Kidney tubule cell (primary cell): ENCODE results near the gene KIAA1958.
"Not testable (repeated sequence)": the region's sequence is repeated elsewhere in the genome, so short reads cannot be mapped to it uniquely, and the experiment has no call there.

Experiments used
- DNase-seq: peaks from one replicate; pipeline ENCODE4 v3.0.0-alpha.2; 2018; ENCODE audit warnings: low spot score

KIAA1958 gene

DNA sequence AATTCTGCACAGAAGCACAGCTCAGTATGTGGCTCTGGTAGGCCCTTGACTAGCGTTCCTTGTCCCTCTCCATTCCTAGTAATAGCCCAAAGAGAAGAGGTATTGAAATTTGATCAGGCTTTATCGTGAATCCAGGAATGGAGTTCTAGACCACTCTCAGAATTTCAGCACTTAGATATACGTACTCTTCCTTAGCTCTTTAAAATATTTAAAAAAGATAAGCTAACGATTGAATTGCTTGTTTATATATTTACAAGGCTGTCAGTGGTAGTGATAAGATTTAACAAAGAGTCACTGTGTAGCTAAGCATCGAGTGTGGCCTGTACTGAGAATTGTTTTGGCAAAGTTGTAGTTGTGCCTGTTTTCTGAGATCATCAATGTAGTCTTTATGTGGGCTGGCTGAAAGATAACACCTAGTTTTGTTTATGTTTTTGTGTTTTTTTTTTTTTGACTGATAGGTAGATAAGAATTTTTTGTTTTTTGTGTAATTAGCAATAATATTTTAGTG lies 2.5 kb downstream of the KIAA1958 start:
- DNase-seq, result no peak

DNA sequence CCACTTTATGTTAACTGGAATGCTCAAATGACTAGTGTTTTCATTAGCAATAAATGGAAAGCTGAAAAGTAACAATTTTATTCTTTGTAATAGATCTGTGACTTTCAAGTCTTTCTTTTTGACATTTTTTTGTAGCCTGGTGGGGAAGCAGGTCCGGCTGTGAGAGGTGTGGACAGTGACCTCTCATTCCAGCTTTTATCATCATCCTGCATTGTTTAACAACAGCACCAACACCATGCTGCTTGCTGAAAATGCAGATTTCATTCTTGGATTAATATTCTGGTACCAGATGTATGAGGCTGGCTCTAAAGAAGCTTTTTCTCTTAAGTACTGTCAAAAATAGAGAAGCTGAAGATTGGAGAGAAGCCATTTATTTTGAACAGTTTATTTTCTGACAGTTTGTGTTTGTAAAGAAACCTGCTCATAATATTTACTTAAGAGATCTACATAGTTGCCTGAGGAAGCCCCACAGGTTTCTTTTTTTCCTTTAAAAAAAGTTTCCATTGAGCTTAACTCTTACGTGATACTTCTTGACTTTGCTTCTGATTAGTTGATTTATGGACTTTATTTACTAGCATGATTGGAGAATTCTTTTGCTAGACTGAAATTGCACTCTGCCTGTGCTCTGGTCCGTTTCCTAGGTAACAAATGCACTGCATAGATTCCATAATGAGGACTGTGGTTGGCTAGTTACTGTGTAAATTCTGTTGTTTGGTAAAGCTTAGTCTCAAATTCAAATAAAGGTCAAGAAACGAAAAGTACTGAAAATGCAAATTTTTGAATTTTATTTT lies 3.4 kb downstream of the KIAA1958 start:
- DNase-seq, result no peak

DNA sequence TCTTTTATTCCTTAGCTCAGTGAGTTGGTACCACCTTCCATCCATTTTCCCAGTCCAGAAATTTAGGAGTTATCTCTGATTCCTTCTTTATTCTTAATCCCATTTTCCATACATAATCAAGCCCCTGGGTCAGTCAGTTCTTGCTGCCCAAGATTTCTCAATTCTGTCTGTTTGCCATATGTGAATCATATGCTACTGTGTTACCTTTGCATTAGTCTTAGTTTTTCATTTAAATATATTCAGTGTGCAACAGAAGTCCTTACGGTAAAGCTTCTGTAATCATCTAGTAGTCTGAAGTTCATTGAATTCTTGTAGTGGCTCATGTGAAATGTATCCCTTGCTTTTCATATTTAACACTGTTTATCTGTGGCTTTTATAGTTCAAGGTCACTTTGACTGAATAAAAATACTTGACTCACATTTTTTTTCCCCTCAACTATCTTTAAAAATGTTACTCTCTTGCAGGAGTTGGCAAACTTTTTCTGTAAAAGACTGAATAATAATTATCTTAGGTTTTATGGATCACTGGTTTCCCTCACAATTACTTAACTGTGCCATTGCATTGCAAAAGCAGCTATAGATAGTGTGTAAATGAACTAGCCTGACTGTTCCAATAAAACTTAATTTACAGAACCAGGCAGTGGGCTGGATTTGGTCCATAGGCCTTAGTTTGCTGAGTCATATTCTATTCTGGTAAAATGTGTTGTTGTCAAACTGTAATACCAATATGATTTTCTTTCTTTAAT lies 6.9 kb downstream of the KIAA1958 start:
- peak; percentile 29 for DNase-seq

DNA sequence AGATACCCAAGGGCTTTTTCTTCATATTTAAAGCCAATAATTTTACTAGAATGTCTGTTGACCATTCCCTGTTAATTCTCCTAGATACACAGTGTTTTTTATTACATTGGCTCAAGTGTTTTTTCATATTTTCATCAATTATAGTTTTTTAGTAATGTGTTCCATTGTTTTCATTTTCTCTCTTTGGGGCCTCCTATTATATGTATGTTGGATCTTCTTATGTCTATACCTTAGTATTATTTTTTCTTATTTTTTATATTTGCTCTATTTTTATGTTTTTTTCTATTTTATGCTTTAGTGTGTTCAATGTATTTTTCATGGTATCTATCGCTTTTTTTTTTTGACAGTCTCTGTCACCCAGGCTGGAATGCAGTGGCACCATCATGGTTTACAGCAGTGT lies 7.5 kb downstream of the KIAA1958 start:
- no peak for DNase-seq

DNA sequence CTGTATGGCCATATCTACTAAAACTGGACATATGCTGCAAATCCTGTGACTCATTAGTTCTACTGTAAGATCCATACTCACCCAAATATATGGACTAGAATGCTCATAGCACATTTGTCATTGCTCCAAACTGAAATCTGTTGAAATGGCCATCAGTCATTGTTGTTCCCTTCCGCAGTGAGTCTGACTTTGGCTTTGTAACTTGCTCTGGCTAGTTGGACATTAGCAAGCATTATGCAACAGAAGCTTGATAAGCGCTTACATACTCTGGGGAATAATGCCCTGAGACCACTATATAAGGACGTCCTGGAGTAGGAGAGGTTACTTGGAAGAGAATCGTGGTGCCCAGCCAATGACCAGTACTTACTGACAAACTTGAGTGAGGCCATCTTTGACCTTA lies 9.0 kb downstream of the KIAA1958 start:
- no peak for DNase-seq

DNA sequence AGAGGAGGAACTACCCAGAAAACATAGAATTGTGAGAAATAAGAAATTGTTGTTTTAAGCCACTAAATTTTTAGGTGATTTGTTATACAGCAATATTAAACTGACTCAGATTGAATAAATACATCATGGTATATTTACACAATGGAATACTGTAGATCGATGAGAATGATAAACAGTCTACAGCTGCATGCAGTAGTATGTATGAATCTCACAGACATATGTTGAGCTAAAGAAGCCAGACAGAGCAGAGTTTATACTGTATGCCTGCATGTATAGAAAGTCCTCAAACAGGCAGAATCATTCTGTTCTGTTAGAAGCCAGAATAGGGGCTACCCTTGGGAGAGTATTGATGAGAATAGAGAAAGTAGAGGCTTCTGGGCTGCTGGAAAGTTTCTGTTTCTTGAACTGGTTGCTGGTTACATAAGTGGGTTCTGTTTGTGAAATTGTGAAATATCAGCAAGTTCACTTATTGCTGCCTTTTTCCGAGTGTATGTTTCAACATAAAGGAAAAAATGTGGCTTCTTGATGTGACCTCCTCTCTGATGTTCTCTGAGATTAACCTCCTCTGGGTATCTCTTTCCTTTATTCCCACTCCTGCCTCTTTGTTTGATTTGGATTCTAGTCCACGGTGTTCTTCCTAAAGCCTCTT lies 9.6 kb downstream of the KIAA1958 start:
- DNase-seq, result no peak

DNA sequence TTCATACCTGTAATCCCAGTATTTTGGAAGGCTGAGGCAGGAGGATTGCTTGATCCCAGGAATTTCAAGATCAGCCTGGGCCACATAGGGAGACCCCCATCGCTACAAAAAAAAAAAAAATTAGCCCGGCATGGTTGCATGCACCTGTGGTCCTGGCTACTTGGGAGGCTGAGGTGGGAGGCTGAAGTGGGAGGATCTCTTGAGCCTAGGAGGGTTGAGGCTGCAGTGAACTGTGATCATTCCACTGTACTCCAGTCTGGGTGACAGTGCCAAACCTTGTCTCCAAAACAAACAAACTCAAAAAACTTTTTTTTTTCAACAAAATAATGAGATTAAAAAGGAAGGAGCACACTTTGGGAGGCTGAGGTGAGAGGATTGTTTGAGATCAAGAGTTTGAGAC lies 14.2 kb downstream of the KIAA1958 start:
- DNase-seq, result no peak

DNA sequence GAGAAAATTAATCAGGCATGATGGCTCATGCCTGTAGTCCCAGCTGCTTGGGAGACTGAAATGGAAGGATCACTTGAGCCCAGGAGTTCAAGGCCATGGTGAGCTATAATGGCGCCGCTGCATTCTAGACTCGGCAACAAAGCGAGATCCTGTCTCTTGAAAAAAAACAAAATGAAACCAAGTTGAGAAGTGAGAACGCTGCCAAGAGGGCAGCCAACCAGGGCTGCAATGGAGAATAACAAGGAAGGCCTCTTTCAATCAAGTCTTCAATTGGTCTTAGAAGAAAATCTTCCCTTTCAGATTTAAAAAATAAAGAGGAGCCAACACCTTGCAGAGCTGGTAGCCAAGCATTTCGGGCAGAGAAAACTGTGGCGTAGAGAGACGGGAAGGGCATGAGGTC lies 14.7 kb downstream of the KIAA1958 start:
- DNase-seq, result no peak

DNA sequence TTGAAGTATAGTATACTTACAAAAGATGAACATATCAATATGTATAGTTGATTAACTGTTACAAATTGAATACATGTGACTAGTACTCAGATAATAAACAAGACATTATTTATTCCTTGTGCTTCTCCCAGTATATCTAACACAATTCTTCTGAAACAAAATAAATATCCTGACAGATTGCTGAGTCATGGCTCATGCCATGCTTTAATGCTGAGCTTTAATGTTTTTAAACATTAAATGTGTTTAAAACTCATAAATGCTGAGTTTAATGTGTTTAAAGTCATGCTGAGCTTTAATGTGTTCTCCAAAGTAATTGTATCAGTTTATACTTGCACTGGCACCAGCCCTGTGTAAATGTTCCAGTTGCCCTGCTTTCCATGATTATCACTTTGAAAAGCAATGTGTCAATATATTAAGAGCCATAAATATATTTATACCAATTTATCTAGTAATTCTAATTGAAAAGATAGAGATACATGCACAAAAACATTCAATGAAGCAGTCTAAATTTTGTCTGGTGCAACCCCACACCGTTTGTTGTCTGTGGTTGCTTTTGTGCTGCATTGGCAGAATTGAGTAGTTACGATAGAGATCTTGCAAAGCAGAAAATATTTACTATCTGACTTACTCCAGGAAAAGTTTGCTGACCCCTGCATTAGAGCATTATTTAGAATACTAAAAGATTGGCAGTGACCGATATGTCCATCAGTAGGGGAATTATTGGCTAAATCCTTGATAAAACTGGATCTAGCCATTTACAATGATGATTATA lies 15.7 kb downstream of the KIAA1958 start:
- no peak for DNase-seq

DNA sequence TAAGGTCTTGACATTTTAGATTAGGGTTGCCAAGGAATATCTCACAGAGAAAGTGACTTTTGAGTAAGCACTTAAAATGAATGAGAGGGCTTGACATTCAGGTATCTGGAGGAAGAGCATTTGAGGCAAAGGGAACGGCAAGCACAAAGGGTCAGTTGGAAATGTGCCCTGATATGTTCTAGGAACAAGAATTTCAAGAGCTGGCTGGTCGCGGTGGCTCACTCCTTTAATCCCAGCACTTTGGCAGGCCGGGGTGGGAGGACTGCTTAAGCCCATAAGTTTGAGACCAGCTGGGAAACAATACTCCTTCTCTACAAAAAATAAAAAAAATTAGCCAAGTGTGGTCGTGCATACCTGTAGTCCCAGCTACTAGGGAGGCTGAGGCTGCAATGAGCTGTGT lies 16.5 kb downstream of the KIAA1958 start:
- DNase-seq, result no peak

DNA sequence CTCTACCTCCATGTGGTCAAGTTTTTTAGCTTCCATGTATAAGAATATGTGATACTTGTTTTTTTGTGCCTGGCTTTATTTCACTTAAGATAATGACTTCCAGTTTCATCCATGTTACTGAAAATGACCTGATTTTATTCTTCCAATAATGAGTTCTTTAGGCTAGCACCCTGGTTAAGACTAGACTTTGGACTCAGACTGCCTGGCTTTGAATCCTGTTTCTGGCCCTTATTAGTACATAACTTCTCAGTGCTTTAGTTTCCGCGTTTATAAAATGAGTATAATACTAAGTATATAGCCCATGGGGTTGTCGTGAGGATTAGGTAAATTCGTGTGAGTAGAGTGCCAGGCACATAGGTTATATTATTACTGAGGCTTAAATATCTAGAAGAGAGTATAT lies 18.5 kb downstream of the KIAA1958 start:
- no peak for DNase-seq

DNA sequence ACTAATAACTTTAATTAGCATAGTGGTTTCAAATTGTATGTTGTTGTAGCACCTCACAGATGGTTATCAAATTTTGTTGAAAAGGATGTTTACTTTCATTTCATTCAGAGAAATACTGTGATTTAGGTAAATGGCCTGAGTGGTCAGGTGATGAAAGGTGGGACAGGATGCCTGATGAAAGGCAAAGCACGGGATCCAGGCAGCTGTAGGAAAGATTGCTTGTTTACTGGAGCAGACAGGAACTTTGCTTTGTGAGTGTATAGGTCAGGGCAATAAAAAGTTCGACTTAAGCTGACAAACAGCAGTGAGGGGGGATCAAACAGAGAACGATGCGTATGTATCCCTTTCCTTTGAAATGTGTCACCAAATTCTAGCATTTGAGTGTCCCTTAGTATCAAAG lies 19.0 kb downstream of the KIAA1958 start:
- DNase-seq, result no peak

DNA sequence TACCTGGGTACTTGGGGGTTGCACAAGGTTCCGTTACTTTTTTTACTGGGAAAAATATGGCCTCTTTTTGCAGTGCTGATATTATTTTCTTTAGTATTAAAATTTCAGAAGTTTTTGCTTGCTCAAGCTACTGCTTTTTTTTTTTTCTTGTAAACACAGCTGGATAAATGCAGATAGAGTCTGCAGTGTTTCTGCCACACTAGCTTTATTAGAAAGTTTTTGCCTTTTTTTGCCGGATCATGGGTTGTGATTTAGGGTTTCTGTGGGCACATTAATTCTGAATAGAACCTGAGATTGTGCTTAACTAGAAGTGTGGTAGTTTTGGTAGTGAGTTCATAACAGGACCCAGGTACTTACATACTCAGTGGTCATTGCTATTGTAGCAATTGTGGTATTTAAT lies 19.9 kb downstream of the KIAA1958 start:
- no peak for DNase-seq

DNA sequence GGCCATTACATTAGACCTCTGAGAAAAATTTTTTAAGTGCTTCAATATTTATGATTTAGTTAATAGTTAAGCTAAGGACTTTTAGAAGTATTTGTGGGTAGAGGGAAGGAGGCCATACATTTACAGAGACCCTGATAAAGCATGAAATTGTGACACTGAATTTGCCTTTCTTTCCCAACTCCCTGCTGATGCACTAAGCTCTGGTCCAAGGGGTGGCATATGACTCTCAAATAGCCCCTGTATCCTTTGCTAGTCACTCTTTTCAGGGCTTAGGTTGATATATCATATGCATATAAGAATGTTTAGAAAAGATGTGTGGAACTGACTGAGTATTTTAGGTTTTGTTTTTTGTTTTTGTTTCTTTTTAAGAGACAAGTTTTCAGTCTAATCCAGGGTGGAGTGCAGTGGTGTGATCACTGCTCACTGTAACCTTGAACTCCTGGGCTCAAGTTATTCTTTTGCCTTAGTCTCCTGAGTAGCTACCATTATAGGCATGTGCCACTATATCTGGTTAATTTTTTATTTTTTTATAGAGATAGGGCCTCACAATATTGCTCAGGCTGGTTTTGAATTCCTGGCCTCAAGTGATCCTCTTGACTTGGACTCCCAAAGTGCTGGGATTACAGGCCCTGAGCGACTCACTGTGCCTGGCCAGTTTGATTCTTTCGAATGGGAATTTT lies 20.5 kb downstream of the KIAA1958 start:
- no peak for DNase-seq

DNA sequence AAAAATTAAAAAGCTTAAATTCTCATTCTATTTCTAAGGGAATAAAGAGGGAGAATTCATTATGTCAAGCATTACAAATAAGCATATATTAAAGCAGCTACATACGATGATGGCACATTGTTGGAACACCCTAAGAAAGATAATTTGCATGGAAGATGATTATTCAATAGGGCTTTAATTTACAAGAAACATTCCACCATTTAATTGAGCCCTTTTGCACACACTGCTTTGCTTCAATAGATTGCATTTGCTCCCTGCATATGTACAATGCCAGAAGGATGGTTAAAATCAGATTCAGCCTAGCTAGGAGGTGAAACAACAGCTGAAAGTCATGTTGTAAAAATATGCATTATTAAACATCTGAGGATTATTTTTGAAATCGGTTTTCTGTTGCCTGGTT lies 21.8 kb downstream of the KIAA1958 start:
- DNase-seq, result no peak

DNA sequence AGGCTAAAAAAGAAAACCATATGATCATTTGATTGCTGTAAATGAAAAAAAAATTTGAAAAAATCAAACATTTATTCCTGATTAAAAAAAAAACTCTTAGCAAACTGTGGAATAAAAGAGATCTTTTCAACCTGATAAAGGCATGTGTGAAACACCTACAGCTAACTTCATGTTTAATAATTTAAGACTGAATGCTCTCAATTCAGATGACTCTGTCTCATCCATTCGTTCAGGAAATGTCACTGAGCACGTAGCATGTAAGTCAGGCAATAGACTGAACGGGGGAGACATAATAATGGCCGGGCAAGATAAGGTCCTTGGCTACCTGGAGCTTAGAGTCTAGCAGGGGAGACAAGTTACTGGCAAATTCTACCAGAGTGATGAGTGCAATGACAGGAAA lies 25.8 kb downstream of the KIAA1958 start:
- DNase-seq, result not testable (repeated sequence)

DNA sequence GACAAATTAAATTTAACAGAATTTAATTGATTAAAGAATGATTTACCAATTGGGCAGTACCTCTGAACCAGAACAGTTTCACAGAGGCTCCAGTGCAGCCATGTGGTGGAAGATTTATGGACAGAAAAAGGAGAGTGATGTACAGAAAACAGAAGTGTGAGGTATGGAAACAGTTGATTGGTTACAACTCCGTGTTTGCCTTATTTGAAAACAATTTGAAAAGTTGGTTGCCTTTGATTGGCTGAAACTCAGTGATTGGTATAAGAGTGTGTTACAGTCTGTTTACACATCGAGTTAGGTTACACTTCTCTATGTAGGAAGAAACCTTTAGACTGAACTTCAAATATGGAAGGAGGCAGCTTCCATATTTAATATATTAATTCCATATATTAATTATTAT lies 30.1 kb downstream of the KIAA1958 start:
- no peak for DNase-seq

DNA sequence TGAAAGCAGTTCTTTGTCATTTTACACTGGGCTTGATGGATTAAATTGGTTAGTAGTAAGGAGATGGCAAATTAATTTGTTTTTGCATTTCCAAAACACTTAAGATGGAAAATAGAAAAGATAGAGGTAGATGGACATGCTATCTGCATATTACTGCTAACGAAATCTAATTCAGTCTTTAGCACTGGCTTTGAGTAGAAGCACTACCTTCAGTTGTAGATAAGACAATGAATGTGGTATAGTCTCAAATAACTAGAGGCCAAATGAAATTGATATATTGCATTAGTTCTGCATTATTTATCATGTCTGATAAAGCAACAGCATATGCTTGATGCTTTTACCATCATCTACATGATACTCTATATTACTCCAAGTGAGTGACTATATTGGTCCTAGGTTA lies 33.4 kb downstream of the KIAA1958 start:
- DNase-seq, result no peak

DNA sequence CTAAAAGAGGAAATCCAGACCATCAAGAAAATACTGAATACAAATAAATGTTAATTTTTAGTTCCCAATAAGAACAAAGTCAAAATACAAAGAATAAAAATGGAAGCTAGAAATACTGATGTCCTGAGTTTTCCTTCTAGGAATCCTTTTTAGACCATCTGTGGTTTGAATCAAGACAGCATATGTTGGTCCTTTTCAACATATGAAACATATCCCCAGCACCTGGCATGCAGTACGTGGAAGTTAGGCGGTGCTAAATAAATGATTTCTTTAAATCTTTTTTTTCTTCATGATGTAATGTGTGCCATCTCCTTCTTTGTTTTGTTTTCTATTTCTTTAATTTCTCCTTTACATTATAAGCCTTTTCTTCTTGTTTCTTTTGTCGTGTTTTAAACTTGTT lies 34.0 kb downstream of the KIAA1958 start:
- DNase-seq, result no peak

DNA sequence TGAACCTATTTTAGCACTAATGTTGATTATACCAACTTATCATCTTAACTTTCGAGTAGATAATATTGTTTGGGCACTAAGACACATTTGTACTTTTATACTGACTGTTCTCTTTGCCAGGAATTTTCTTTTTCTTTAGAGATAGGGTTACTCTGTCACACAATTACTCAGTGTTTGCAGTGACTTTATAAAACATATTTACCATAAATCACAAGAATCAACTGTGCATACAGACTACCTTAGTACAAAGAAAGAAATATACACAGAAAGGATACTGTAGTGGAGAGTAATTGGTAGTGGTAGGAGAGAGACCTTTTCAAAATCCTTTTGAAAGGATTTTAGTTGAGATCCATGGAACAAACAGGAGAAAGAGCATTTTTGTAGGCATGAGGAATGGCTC lies 40.3 kb downstream of the KIAA1958 start:
- DNase-seq, result no peak

DNA sequence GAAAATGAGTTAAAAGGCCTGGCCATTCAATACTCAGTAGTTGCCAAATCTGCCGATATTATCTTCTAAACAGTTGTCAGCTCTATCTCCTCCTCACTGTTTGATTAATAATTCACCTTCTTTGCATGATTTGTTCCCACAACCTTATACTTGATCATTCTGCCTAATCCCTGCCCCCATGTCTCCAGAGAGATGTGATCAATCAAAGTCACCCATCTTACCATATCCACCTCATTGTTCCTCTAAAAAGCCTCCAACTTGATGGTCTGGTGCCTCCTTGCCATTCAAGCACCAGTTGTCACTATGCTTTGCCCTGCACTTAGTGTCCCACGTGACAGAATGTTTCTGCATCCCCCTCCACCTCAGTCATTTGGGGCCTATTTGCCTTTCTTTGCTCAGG lies 41.3 kb downstream of the KIAA1958 start:
- DNase-seq, result peak; percentile 28

DNA sequence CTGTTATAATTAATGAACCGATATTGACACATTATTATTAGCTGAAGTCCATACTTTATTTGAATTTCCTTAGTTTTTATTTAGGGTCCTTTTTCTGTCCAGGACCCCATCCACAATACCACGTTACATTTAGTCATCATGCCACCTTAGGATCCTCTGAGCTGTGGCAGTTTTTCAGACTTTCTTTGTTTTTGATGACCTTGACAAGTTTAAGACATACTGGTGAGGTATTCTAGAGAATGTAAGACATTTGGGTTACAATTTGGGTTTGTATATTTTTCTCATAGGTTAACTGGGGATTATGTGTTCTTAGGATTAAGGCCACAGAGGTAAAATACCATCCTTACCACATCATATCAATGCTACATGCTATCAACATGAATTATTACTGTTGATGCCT lies 42.7 kb downstream of the KIAA1958 start:
- no peak for DNase-seq
